Stimulated activated CD8-positive, alpha-beta memory T cell treated with anti-CD3 and anti-CD28 coated beads, Interleukin-15, amount 100 ng/mL, for 48 hours (primary cell): ENCODE results near the gene LTF.

Source experiments
- DNase-seq, 2 donors: peaks; one replicate each; pipeline ENCODE4 v3.0.0-alpha.2; 2020; ENCODE audit warnings: low read depth in 2 of 2

The LTF gene

DNA sequence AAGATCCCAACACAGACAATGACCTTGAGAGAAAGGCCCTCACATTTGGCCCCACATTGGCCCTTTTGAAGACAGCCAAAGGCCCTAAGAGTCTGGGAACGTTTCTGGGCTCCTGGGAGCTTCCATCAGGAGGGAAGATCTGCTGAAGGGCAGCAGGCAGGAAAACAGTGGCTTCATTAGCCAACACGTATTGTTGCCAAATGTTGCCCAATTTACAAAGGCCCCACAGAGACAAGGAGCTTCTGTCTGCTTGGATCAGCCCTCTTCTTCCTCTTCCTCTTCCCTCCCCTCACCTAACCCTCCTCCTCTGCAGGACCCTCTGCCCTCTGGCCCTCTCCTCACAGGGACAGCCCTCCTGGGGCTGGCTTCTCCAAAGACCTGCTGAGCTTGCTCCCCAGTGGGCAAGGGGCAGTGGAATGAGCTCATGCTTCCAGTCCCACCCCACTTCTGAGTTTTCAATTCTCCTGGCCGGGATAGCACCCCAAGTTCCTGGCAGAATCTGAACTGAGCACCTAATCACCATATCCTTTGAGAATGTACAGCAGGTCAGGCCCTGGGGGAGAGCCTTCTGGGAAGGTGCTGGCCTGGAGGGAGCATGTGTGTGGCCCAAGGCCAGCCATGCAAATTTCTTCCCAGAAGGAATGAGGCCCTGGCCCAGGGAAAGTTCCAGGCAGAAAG, 5.1 kb upstream of the LTF start:
- DNase-seq, result no peak

GRCh38 chr3:46468753-46469600, 4.3 kb upstream of the LTF start:
- no peak for DNase-seq

- DNase-seq, result no peak
These were observed 2.9 kb upstream of the LTF start for GRCh38 chr3:46467562-46467961.

GRCh38 chr3:46466871-46467403, 2.2 kb upstream of the LTF start:
- no peak for DNase-seq

GRCh38 chr3:46466273-46466672, 1.6 kb upstream of the LTF start:
- no peak for DNase-seq

DNA sequence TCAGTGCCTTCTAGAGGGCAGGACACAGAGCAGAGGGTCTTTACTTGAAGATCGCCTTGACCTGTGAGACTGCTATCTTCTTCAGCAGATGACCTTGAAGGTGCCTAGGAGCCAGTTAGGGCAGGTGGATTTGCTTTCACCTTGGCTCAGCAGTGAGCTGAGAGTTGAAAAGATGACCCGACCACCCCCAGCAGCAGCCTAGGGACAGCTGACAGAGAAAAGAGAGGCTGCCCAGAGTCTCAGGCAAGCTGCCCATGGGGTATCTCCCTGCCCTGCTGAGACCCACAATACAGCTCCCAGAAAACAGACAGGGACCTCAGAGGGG, 453 bp upstream of the LTF start:
- no peak for DNase-seq

GRCh38 chr3:46463868-46464241, 850 bp downstream of the LTF start:
- DNase-seq, result no peak

- no peak for DNase-seq
These were observed 1.4 kb downstream of the LTF start for GRCh38 chr3:46463120-46463867.

DNA sequence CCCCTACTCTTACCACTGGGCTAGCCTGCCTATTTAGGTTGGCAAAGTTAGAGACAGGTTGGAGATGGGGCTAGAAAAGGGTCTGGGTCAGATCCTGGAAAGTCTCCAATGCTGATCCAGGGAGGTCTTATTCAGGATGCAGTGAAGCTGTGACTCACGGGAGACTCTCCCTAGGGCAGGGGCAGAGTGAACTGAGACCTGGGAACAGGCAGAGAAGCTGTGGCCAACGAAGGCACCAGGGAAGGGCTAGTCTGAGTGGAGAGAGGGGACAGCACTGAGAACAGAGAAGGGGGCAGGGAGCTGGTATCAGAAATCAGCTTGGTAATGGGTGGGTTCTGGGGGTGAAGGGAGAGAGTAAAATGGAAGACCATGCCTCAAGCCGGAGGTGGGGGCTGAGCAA, 2.2 kb downstream of the LTF start:
- no peak for DNase-seq

DNA sequence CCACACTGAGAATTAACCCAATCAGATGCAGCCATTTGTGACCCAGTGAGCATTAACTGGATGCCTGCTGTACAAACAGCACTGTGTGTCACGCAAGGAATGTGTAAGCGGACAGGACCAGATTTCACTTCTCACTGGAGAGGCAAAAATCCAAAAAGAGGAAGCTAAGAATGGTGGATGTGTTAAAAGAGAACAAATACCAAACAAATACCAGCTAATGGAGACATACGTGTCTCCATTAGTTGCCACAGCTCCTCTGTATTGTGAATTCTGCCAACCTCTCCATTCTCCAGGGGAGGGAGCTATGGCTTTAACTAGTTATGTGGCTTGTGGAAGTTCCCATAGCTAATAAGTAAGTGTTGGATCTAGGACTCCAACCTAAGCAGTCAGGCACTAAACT, 2.6 kb downstream of the LTF start:
- DNase-seq, result no peak

DNA sequence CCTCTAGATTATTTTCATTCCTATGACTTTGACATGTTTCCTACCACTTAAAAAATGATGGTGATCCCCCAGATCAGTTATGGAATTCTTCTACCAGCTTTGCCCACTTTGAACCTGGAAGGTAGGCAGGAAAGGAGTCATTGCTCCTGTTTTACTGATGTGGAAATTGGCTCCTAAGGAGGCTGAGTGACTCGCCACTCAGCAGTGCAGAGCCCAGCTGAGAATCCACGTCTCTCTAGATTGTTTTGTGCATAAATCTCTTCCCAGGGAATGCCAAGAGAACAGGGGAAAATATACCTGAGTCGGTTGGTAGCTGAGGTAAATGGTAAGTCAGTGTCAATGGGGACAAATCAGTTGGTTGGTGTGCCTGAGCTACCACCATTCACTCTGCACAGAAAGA, 4.7 kb downstream of the LTF start:
- no peak for DNase-seq

- DNase-seq, result no peak
These were observed 8.6 kb downstream of the LTF start for GRCh38 chr3:46456118-46456517.

- no peak for DNase-seq
These were observed 9.2 kb downstream of the LTF start for GRCh38 chr3:46455231-46456115.

DNA sequence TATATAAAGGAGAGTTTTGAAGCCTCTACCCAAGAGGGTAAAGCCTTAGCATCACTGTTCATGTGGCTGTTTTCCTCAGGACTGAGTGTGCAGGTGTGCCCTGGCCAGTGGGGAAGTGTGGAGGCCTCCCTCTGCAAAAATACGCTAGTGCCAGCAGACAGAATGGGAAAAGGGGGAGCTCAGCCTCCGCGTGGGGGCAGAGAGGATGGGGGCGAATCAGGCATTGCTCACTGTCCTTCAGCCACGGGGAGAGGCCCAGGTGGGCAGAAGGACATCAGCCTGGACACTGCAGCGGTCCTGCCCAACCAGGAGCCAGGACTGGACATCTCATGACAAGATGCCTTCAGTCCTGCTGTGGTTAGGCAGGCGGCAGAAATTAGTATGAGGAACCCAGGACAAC, 10.1 kb downstream of the LTF start:
- DNase-seq, result no peak

GRCh38 chr3:46454209-46454595, 10.5 kb downstream of the LTF start:
- no peak for DNase-seq

- no peak for DNase-seq
These were observed 11.0 kb downstream of the LTF start for GRCh38 chr3:46453526-46454208.

DNA sequence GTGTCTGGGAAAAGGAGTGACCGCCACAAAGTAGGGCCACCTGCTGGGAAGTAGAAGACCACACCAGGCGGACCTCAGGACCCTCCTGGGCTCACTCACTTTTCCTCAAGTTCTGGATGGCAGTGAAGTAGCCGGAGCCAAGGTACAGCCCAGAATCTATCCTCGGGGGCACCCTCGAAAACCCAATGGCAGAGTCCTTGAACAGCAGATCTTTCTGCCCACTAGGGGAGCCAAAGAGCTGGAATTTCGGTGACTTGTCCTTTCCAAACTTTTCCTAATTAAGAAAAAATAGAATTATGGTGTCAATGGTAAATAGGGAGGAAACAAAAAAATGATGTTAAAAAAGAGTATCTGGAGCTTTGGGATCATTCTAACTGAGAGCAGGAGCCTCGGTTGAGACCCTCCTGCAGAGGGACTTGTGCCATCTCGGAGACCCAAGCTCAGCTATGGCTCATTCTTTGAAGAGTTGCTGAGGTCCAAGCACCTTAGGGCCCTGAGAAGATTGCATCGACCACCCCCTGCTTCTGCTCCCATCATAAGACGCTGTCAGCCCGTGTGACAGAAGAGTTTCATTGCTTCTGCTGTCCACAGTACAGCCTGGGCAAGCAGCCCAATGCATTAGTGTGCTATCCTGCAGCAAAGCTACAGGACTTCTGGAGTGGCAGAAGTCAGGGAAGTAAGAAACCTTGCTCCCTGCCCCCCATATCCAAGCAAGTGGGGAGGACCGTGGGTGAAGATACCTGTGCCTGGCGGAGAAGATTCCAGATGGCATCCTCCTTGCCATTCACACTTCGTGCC, 14.8 kb downstream of the LTF start:
- no peak for DNase-seq

- DNase-seq, result no peak
These were observed 16.0 kb downstream of the LTF start for GRCh38 chr3:46448721-46449120.

DNA sequence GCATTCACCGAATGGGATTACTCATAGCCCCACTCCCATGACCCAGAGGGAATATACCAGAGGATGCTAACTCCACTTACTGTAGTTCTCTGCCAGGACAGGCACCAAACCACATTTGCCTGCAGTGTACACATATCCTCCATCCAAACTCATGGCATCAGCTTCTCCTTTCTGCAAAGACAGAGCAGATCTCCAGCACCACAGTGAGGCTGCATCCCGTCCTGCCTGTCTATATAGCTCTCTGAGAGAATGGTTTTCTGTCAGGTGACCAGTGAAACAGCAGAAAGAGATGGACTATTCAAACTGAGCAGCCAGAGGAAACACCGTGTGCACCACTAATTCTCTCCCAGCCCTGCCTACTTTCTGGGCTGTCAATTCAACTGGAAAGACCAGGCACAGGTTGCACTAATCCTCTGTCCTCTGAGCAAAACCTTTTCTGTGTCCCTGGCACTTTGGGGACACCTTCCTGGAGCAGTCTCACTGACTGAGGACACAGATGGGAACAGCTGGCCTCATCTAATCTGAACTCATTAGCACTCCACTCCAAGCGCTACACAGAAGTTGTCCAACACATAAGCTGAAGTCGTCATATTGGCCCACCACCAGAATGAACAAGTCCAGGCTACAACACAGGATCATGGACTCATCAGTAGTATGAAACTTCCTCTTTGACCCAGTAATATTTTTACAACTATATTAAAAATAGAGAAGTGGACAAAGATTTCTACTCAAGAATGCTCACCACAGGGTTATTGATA, 17.3 kb downstream of the LTF start:
- no peak for DNase-seq
